ENCODE results near the gene FNDC5.

DNA sequence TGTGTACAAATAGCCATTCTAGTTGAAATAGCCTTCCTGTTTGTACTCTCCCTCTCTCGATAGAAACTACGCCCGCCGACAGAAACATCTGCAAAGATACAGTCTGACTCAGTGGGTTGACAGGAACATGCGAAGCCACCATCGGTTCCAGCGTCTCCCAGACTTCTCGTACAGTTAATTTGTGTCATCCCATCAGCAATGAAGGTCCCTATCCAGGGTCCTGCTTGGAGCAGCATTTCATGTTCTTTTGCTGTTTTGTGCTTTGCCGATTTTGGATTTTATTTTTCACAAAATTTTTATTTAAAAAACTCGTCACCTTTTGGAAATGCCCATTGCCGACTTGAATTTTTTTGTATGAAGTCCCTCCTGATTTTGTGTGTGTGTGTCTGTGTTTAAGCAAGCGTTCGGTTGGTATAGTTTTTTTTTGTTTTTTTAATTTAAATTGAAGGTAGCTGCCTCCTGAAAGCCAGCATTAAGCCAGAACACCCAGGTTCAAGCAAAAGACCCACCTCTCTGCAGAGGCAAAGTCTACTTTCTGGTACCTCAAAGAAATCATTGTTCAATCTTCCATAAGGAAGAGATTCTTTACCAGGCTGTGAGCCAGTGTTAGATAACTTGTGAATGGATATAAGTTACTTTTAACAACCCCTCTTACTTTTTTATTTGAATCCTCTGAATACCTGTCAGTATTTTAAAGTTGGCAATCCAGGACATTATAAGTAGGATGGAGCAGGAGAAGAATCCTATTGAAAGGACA is 14.7 kb downstream of the FNDC5 start:
- TF ChIP-seq, protein P1, sequence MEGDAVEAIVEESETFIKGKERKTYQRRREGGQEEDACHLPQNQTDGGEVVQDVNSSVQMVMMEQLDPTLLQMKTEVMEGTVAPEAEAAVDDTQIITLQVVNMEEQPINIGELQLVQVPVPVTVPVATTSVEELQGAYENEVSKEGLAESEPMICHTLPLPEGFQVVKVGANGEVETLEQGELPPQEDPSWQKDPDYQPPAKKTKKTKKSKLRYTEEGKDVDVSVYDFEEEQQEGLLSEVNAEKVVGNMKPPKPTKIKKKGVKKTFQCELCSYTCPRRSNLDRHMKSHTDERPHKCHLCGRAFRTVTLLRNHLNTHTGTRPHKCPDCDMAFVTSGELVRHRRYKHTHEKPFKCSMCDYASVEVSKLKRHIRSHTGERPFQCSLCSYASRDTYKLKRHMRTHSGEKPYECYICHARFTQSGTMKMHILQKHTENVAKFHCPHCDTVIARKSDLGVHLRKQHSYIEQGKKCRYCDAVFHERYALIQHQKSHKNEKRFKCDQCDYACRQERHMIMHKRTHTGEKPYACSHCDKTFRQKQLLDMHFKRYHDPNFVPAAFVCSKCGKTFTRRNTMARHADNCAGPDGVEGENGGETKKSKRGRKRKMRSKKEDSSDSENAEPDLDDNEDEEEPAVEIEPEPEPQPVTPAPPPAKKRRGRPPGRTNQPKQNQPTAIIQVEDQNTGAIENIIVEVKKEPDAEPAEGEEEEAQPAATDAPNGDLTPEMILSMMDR (IDR thresholded peaks at IDR 0.05): no peak
- no peak for TF ChIP-seq ZFX (IDR thresholded peaks at IDR 0.05; ENCODE audit: borderline replicate concordance)
